GM21825 (cell line): ENCODE results near the gene GCG.

Experiments
- ATAC-seq: cut with Tn5 transposase; IDR thresholded peaks from one replicate; pipeline ENCODE4 v1.9.1; 2021; ENCODE audit warnings: mild to moderate bottlenecking, moderate library complexity; ENCODE audit not compliant: unreplicated experiment

GCG gene

DNA sequence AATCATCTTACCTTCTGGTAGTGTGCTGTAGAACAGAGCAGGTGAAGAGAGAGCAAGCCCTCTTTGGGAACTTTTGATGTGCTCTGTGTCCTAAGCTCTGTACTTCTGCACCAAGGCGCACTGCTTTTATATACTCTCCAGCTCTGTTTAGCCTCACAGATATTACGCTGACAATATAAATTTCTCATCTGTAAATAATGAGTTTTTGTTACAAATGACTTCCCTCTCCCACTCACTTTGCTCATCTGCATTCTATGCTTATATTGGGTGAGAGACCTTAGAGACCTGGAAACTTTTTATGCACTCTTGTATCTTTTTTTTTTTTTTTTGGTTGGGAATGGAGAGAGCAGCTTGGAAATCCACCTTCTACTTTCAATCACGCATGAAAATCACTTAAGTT, at the start of gene GCG:
Gene GCG (minus strand): TSS at position 101 of the 400 bp plus-strand sequence. CDS start 3,069 bp downstream, outside the sequence.
- ATAC-seq, result no peak

DNA sequence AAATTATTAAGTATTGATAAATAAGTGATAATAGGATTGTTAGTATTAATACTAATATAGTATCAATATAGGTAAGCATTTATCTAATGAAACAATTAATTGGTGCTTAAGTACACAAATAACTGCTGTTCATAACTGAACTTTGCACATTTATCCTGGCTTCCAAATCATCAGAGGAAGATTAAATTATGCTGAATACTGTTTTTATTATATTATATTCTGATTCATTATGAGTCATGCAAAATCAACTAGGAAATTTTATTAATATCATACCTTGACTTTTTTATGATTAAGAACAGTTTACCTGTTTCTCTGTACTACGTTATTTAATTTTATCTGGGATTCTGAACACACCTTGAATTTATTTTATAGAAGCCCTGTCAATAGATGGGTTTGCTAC, 48.6 kb upstream of the GCG start:
- ATAC-seq, result no peak

DNA sequence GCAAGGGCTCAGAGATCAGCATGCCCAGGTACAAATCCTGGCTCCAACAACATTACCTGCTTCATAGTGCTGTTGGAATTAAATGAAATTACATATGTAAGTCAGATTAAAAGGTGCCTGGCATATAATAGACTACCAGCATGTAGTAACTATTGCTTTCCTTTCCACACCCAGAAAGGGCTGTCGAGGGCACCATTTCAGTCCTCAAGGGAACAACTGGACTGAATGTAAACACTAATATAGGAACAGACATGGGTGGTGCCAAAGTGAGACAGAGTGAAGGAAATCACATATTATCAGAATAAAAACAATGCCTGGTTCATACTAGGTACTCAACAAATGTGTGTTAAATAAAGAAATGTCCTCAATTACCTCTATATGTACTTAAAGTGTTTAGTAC, 47.9 kb upstream of the GCG start:
- ATAC-seq, result no peak

DNA sequence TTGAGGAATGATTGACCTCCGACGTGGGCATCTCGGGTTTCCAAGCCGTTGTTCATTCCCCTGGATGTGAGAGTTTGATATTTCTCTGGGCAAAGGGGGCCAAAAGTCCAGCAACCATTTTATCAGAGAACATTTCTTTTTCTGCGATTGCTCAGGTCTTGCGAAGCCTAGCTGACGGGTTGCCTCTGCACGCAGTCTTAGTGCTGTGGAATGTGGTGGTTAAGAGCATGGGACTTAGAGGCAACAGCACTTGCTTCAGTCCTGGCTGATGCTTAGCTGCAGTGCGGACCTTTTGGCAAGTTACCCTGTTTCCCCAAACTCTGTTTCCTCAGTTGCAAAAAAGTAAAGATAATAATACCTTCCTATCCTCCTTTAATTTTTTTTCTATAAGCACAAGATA, 46.2 kb upstream of the GCG start:
- ATAC-seq, result no peak

DNA sequence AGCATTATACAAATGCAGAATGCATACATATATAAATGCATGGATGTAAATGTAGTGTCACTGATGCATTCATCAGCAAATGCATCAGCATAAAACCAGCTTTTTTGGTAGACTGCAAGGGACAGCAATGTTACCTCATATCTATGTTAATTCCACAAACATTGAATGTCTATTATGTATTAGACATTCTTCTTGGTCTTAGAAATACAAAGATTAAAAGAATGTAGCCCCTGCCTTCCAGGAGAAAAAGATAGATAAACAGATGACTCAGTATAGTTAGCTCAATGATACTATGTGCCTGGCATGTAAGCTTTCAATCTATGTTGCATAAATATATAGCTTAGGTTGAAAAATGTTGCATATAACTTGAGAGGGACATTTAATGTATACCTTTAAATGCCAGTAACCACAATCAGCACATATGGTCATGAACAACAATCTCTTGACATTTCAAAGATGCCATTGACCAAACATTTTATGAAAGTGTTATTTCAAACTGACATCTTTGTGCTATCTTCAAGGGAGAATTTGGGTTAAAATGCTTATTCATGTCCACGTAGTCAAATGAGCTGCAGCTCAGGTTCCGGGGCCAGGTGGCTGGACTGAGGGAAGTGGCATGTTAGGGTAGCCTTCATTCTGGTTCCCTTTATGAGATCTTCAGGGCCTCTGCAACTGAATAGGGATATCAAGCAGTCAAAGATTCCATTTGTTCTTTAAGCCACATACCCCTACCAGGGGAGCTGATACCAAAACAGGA, 45.2 kb upstream of the GCG start:
- no peak for ATAC-seq

DNA sequence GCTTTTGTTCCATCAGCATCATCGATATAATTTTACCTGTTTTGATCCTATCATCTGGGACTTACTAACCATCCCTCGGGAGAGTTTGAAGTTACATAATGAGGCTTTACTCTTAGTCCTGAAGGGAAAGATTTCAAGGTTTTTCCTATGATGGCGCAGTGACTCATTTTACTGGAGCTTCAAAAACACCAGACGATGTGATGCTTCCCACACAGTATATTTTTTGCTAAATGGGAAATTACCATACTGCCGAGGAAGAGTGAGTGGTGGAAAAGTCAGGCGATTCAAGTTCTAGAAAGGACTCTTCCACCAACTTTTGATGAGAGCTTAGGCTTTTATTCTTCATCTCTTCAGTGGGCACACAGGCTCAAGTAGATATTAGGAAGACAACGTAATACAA, 44.6 kb upstream of the GCG start:
- ATAC-seq, result no peak

DNA sequence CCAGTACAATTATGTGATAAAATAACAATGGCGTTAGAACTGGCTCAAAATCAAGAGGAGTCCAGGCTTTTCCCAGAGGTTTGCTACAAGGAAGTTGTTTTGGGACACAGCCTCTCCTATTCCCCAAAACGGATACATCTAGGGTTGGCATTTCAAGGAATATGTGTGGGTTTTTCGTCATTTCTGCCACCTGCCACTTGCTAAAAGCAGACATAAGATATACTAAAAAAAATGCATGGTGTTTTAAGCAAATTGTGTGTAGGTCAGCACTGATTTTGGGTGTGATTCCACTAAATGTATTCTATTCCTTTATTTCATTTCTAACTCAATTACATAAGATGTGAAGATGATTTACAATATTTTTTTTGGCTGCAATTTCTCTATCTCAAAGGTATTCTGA, 36.4 kb upstream of the GCG start:
- no peak for ATAC-seq

DNA sequence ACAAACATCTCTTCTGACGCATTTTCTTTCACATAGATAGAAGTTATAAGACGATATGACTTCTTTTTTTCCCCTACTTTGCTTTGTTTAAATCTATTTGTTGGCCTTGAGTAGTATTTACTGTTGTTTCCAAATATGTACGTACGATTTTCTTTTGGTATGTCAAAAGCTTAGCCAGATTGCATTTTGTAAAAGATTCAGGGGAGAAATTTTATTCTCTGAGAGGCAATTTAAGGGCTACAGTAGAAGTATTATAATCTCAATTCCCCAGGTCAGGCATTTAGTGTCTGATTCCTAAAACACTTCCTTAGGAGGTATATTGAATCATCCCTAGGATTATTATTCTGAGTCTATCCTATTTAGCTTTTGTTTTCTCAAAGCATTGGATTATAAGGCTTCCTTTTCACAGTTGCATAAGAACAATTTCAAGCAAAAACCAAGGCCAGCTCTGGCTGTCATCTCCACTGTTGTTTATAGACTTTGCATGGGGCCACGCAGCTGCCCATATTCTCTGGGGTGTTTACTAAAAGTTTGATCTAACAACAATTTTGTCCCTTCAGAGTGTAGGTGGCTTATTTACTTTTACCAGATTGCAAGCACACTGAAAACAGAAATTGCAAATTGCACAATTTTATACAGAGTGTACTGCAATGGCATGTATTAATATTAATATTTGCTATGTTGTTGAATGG, 33.6 kb upstream of the GCG start:
- ATAC-seq, result no peak

DNA sequence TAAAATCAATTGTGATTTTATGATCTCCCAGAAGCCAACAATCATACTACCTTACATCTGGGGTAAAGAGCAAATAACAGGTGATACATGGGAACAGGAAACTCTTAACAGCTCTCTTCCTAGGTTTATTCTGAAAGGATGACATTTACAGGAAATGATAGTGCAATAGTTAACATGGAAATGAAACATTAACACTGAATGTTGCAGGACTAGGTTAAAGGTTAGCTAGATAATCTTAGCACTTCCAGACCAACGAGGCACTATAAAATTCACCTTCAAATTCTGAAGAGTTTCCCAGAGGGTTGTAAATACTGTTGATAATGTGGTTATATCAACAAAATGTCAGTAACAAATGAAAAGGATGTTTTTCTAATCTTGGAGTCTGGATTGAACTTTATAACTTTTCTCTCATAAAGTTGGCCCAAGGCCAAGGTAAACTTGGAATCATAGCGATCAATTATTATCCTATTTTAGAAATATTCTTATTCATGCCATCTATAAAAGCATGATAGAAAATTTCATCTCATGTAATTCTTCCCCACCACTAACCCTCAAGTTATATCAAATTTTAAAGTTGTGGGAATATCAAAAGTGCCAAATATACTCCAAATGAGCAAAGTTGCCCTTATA, 32.9 kb upstream of the GCG start:
- no peak for ATAC-seq

DNA sequence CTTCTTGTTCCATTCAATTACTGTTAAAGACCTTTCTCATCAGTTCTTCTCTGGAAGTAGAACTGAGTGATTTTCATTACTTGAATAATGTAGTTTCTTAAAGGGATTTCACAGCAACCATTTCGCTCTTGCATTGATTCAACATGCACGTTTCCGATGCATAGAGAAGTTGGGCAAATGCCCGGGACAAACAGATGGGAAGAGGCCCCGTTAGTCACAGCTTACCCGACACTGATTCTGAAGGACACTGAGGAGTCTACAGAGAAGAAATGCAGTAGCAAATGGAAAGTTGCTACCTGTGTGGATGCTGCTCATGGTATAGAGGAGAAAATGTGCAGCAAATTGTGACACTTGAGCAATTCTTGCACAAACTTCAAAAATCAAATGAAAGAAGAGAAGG, 32.3 kb upstream of the GCG start:
- no peak for ATAC-seq

DNA sequence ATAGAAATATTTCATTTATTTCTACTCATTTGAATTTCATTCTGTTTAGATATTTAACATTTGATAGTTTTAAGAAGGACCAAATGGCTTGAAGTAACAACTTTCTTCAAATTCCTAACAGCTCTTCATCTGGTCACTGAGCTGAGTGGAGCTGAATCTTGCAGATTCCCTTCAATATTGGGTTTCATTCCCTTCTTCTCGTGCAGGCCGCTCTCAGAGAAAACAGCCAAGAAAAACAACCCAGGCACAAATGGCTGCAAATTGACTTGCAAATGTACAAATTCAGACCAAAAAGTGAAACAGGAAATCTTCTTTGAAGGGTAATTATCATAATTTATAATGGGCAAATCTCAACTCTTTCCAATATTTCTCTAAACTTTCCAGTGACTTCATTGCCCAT, 30.3 kb upstream of the GCG start:
- ATAC-seq, result no peak

DNA sequence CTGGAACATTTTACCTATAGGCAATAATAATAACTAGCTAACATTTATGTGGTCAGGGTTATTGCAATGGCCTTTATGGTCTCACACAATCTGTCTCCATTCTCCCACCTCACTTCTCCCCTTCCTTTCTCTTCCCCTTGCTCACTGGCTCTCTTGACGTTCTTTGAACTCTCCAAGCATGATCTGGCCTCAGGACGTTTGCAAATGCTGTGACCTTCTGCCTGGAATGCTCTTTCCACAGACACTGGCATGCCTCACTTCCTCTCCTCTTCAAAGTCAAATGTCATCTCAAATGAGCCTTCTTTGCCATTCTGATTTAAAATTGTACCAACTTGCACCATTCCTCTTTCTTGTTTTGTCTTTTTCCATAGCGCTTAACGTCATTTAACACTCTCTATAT, 25.3 kb upstream of the GCG start:
- ATAC-seq, result no peak

DNA sequence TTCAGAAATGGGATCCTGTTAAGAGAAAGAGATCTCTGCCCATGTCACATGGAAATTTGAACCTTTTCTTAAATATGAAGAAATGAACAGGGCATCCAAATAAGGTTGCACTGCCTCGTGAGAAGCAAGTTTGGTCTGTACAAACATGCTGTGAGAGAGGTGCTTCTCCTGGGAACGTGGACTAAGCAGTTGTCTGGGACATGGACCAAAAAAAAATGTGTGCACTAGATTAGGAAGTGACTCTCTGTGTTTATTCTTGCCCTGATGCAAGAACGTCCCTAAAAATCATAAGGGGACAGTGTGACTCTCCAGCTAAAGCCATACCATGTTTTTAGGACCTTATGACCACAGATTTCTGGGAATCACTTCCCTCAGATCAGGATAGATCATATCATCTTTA, 23.7 kb upstream of the GCG start:
- no peak for ATAC-seq

DNA sequence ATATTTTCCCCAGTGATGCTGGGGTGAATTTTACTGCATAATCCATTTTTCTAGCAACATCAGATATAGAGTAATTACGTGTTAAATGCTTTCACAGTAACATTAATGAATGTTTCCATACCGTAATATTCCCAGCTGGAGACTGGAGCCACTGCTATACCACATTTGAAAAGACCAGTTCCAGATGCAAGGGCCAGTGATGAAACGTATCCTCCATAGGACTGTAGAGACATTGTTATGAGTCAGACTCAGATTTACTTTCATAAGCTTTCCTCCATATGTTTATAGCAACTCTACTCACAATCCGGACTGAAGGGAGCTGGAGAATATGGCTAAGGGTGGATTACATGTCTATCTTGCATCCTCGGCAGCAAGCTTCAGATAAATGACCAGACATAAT, 22.7 kb upstream of the GCG start:
- ATAC-seq, result no peak

DNA sequence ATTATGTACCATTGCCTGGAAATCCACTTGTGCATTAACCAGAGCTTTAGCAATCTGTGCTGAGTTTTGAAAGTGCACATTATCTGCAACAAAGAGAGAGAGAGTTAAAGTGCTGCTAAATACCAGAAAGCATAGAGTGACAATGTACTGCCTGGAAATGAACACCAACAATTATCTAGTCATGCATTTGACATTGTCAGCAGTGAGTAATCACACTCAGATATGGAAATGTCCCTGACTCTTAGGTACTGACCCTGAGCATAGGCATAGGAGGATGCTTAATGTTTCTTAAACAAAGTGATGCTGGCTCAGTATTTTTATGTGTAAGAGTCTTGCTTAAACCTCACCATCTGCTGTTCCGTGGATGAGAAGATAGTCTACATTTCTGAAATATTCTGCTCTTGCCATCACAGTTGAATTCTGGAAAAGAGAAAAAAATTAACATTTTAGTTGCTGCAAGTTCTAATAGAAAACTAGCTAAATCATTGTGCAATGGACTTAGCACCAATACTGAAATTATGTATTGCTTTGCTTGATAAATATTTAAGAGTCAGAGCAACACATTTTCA, 20.8 kb upstream of the GCG start:
- ATAC-seq, result no peak

DNA sequence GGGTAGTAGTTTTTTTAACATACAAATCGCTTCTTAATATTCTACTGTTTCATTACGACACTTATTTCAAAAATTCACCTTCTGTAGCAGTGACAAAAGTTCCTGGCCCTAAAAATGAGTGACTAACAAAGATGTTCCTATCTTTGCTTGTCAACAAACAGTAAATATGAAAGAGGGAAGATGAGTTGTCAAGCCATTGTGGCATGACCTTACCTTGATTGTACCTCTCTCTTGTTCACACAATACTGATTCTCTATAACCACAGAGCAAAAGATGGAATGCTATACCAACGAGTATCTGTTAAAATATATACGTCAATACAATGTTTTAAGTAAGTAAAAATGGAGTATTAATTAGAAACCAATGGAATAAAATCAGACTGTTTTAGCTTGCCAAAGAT, 14.7 kb upstream of the GCG start:
- no peak for ATAC-seq

DNA sequence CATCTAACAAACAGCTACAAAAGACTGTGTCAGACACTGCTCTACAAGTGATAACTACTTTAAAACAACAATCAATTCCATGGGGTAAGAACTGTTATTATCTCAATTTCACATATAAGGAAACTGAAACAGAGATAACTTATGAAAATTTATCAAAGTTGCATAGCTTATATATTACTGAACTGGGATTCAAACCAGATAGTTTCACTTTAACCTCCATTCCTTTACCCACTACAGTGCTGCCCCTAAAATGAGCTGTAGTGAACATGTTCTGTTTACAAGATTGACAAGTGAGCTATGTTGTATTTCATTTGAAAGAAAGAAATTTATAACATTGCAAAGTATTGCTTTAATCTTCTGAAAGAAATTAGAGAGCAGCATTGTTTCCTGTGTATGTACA, 14.1 kb upstream of the GCG start:
- ATAC-seq, result no peak

DNA sequence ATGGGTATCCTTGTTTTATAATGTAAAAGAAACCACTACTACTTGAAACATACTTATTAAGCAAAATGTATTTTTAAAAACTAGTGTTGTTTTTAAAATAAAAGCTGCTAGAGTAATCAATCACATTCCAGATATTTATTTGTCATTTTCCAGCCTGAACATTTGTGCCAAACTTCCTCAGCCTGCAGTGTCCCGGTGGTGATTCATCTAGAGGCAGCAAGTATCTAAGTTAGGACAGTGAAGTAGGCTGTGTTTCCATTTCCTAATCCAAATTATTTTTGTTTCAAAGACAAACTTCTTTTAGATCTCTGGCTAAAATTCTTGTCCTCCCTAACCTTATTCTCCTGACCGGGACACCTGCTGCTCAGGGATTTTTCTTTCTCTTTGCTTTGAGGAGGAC, 12.8 kb upstream of the GCG start:
- ATAC-seq, result no peak

DNA sequence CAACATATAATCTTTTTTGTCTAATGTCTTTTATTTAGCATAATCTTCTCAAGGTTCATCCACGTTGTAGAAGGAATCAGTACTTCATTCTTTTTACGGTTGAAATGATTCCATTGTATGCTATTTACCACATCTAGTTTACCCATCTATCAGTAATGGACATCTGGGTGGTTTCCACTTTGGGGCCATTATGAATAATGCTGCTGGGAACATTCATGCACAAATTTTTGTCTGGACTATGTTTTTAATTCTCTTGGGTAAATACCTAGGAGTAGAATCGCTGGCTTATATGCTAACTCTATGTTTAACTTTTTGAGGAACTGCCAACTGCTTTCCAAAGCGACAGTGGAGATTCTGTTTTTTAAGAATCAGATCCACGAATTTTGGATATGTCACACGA, 7.4 kb upstream of the GCG start:
- no peak for ATAC-seq

DNA sequence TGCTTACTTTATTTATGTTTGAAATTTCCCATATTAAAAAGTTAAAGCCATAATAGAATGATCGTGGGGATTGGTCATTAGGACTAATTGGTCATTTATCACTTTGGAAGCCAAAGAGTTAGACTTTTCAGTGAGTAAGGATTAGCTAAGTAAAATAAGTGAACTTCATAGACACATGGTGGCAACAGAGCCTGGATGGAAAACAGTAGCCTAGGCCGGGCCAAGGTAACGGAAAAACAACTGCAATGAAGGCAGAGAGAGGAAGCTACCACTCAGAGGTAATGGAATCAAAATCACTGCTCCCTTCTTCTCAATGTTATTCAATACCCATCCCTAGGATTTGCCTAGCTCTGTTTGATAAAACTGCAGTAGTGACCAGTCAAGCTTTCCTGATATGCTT, 4.1 kb upstream of the GCG start:
- ATAC-seq, result no peak

DNA sequence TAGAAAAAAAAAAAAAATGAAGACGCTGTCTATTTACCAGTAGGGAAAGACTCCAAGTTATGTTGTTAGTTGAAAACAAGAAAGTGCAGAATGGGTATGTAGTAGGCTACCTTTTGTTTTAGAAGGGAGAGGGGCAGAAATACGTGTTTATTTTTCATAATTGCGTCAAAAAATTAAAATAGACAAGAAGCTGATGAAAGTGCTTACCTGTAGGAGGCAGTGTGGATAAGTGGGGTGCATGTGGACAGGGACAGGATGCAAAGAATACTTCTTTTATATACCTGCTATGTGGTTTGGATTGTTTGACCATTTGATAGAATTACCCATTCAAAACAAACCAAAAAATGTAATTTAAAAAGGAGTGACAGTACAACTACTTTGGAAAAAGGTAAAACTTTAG, 3.0 kb upstream of the GCG start:
- ATAC-seq, result no peak

DNA sequence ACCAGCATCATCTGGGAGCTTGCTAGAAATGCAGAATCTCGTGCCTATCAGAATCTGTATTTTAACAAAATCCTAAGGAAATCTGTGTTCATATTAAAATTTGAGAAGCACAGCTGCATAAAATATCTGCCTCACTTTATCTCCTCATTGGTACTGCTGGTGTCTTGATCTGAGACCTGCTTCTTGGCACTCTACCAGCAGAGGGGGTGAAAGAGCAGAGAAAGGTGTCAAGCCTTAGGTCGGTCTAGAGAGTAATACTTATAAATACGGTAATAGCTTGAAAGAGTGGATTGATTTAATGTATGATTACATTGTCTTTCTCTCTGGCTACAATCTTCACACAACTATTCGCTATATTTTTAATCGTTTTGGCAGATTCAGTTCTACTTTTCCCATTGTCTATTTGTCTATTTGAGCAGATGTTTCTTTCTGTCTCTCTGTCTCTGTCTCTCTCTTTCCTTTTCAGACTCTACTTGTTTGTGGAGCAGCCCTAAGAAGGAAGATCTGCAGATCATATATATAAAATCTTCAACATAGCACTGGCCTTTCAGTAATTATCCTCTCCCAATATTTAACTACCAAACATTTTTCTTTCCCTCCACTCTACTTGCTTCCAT, 1.7 kb upstream of the GCG start:
- peak; percentile 96 for ATAC-seq
